NOMO-1 treated with dmso at 0.1 percent for 144 hours (cell line): ENCODE data around the gene P2RY2.

Source experiments
- DNase-seq: peaks from one replicate; lab custom pipeline; 2025; ENCODE audit not compliant: unreplicated experiment; lab: John Stamatoyannopoulos, UW

The P2RY2 gene

DNA sequence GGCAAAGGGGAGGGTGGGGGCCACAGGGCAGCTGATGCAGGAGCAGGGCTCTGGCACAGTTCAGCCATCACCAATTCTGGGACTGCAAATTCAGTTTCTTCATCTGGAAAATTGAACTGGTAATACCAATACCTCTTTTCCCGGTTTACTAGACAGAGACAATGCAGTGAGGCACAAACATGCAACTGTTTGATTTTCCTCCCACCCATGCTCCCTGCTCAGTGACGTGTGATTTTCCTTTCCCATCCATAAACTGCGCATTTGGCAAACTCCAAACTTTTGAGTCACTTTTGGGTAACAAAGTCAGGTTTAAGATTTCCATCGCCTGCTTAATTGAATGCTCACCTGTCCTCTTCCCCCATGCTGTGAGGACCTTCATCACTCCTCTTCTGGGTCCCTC, 23.2 kb downstream of the P2RY2 start:
- no peak for DNase-seq

DNA sequence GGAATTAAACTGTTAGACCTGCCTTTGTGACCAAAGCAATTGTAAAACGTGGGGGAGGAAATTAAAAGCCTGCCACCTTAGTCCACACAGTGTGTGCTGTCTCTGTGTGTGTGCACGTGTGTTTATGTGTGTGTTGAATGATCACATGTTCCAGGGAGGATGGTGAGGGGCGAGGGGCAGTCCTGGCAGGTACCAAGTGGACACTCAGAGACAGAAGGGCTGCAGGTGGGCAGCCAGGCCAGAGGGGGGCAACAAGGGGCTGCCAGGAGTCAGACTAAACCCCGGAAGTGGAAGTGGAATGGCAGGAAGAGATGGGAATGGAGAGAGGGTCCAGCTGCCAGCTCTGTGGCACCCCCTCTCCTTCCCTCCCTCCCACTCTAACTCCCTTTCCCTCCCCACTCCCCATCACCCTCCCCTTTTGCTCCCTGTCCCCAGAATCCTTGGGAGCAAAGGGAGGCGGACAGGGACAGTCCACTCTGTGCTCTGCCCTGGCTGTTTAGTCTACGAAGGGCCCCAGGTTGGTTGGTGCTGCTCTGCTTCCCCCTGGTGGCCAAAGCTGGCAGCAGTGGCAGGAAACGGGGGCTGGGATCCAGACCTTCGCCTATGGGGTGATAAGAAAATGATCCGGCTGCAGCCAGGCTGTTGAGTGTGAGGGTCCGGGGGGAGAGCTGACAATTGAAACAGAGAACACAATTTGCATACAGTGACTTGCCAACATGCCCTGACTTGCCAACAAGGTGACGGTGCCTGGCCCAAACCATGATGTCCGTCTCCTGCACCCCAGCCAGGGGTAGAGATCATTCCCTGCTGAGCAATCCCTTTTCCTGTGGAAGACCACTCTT, 24.4 kb downstream of the P2RY2 start:
- no peak for DNase-seq

DNA sequence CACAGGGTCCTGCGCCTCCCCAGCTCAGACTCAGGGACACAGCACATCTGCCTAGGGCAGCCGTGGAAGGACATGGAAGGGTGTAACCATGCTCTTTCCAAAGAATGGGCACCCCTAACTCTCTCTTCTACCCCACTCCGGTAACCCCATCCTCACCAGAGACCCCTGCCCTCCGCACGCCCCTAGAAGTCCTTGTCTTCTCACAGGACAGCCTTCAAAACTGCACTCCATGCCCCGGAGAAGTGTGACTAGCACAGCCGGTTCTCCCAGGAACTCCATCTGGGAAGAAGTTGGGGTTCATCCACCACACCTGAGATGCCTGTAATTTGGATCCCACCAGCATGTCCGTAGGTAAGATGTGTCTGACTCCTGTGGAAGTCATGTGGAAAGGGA, 25.0 kb downstream of the P2RY2 start:
- DNase-seq = no peak

DNA sequence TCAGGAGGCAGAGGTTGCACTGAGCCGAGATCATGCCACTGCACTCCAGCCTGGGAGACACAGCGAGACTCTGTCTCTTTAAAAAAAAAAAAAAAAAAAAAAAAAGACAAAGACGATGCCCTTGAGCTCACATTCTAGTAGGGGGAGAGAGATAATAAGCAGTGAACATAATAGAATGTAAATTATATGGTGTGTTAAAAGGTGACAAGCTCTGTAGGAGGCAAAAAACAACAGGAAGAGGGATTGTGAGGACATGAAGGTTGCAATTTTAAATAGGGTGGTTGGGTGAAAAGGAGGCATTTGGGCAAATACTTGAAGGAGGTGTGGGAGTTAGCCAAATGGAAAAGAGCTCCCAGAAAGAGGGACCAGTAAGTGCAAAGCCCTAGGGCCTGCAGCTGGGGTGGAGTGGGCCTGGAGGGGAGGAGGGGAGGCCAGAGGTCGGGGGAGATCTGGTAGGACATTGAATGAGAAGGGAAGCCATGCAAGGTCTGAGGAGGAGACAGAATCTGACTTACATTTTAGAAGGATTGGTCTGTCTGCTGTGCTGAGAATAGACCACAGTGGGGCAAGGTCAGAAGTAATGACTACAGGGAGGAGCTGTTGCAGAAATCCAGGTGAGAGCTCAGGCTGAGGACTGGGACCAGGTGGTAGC, 26.6 kb downstream of the P2RY2 start:
- no peak for DNase-seq

DNA sequence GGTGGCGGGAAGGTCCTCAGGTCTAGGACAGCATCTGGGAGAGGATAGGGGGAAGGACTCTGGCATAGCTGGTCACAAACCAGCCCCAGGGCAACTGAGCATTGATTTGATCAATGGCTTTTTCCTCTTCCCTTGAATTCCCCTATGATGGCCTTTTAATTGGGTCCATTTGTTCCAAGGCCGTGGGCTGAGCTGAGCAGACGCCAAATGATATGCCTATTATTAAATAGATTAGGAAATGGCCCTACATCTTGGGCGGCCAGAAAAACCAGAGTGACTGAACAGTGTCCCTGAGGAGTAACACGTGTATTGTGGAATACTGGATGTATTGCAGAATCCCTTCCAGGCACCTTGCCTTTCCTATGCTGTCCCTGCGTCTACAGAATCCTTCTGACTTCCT, 27.4 kb downstream of the P2RY2 start:
- no peak for DNase-seq

DNA sequence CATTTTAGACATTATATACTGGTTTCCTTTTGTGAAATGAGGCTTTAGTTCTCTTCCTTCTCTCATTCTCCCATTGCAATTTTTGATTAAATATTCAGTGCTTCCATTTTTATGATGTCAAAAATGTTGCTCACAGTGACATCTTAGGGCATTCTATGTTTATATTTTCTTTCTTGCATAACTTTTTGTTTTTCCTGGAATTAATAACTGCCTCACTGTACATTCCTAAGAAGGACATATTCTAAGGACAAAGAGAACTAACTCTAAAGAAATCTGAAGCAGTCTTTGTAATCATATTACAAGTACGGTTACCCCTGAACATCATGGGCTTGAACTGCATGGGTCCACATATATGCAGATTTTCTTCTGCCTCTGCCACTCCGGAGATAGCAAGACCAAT, 28.2 kb downstream of the P2RY2 start:
- no peak for DNase-seq

DNA sequence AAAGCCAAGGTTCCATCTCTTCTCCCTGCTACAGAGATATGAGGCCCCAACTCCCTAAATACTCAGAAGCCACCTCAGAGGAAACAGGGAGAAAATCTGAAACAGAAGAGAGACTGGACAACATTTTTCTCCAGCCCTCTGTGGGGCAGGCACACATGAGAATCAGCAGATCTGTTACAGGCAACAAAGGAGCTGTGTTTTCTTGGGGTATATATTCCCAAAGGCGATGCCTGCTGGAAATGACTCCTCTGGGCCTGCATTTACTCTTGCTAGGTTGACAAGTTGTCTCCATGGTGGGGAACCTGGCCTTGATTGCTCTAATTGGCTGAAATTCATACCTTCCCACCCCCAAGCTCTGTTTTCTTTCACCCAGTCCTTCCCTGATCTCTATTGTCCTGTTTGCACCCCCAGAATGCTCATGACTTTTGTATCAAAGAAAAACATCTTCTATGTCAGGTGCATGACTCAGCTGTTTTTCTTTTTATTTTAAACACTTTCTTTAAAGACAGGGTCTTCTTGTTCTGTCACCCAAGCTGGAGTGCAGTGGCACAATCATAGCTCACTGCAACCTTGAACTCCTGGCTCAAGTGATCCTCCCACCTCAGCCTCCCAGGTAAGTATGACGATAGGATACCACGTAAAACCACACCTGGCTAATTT, 30.6 kb downstream of the P2RY2 start:
- no peak for DNase-seq

DNA sequence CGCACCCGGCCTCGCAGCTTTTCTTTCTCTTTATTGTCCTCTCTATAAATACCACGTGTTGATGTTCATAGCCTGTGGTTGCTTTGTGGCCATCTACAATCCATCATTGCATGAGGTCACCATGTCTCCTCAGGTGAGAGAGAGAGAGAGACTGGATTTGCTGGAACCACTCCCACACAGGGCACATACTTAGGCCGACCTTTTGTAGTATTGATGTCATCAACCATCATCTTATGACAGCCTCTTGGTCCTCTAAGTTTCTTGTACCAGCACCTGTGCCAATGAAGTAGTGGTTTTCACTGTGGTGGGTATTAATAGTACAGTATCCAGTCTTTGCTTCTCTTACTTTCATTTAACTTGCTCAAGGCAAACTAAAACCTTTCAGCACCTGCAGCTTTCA, 31.2 kb downstream of the P2RY2 start:
- DNase-seq = no peak

DNA sequence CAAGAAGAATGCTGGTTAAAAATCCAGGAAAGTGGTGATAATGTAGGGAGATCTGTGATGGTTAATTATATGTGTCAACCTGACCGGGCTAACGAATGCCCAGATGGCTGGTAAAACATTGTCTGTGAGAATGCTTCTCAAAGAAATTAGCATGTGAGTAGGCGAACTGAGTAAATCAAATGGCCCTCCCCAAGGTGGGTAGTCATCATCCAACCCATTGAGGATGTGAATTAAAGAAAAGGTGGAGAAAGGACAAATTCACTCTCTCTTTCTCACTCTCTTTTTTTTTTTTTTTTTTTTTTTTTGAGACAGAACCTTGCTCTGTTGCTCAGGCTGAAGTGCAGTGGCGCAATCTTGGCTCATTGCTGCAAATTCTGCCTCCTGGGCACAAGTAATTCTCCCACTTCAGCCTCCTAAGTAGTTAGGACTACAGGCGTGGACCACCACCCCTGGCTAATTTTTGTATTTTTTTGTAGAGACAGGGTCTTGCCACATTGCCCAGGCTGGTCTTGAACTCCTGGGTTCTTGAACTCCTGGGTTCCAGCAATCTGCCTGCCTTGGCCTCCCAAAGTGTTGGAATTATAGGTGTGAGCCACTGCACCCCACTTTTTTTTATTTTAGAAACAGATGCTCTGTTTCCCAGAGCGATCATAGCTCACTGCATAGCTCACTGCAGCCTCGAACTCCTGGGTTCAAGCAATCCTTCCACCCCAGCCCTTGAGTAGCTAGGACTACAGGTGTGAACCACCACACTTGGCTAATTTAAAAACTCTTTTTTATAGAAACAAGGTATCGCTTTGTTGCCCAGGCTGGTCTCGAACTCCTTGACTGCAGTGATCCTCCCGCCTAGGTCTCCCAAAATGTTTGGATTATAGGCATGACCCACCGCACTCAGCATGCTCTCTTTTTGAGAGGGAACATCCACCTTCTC, 32.0 kb downstream of the P2RY2 start:
- peak; percentile 27 for DNase-seq

DNA sequence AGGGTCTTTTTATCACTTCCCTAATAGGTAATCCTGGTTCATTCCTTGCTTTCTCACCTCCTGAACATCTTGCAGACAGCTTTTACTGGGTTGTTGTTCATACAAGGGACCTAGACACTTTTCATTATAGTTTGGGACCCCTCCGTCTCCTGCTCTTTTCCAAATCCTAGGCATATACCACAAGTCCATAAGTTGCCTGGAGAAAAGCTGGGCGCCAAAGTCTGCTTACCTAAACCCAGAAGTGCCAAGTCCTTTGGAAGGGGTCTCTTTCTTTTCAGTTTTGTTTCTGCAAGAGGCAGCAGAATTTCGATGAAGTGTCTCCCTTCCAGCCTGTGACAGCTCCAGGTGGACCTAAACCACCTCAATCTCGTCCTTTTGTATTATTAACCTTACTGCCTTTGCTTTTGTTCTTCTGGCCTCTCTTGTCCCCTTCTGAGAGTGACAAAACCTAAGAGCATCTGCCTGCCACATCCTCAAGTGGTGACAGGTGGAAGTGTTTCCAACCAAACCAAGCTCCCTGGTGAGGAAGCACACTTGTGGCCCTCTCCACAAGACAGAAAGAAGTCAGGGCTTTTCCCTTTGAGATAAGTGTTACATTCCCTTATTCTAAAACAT, 34.6 kb downstream of the P2RY2 start:
- no peak for DNase-seq

DNA sequence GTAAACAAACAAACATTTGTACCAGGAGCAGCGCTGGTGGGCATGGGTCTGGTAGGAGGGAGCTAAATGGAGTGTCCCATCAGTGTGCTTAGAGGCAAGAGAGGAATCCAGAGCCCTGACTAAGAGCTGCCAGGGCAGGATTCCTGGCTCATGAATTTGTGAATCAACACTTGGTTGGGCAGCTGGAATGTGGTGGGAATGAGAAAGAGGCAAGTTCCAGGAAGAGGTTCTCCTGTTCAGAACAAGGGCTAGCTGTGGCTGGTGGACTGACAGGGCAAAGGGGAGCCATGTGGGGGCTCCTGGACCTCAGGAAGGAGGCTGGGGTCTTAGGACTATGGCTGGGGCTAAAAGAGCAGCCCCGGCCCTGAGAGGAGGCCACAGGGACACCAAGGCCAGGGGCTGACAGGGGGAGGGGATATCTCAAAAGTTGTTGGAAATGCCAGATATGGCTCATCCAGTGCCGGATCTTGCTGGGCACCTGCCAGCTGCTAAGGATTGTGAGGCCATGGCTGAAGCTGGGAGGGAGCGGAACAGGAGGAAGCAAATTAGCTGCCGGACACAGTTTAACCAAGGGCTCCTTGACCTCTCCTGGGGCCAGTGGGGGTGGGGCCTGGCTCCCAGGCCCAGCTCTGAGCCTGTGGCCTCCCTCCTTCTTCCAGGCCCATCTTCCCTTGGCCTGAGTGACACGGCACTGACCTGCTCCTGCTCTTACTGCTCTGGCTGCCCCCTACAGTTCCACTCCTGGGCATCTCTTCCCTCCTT, 39.4 kb downstream of the P2RY2 start:
- DNase-seq = no peak

DNA sequence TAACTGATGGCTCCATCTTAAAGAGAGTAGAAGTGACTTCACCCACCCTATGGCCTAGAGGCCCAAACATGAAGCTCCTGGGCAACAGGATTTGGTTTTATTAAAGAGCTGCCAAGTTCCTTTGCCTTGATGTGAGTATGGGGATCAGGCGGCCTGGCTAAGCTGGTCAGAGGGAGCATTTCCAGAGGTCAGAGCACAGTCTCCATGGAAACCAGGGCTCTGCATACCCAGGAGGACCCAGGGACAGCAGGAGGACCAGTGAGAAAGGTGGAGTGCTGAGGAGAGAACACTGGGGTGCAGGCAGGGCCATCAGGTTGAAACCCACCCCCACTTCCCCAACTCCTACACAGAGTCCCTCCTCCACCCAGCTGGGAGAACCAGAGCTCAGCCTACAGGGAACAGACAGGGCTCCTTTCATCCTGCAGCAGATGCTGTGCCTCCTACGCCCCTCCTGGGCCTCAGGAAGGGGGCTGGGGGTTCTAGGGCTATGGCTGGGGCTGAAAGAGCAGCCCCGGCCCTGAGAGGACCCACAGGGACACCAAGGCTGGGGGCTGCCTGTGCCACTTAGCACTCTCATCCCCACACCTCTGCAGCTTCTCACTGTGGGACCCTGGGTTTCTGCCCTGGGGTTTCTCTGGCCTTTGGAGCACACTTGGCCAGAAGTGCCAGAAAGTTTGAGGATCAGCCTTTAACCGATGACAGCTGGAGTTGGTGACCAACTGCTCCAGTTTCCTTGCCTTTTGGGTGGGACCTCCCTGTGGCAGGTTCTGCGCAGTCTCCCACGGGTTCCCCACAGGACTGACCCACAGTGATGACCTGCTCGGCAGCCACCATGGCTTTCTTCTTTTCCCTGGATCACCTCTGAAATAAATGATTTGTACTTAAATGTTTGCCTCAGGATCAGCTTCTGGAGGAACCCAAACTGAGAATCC, 40.3 kb downstream of the P2RY2 start:
- no peak for DNase-seq

DNA sequence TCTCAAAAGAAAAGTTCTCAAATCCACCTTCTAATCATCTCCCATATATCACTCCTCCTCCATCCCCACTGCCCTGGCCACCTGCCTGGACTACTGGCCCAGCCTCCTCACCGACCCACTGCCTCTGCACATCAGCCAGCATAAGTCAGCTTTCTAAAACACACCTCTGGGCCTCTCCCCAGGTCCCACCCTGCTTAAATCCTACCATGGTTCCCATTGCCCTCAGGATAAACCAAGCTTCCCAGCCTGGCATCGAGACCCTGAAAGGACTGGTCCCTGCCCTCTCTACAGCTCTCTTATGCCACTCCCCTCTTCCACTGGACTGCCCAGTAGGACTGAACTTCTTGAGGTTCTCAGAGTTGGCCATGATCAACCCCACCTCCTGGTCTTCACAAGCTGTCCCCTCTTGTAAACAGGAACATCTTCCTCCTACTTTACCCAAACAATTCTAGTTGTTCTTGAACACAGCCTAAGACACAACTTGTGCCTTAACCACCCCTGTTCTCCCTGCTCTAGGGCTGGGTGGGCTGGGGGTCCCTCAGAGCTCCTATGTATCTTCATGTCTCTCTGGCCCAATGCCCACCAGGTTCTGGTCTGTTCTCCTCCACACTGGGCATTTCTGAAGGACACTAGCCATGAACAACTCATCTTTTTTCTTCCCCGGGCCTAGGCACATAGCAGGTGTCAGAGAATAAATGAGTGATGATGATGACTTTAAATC, 41.5 kb downstream of the P2RY2 start:
- DNase-seq = no peak

DNA sequence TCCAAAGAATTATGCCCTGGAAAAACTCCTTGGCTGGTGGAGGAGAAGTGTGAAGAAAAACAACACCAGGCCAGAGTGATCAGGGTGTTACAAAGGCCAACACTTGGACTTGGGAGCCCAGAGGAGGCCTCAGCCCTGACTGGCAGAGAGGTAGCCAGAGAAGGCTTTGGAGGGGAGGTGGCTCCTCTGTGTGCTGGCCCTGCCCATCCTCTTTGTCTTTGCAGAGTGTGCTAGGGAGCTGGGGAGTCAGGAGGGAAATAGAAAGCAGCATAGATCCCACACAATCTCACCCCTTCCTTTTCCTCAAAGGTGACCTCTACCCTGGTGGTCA, 42.0 kb downstream of the P2RY2 start:
- no peak for DNase-seq

DNA sequence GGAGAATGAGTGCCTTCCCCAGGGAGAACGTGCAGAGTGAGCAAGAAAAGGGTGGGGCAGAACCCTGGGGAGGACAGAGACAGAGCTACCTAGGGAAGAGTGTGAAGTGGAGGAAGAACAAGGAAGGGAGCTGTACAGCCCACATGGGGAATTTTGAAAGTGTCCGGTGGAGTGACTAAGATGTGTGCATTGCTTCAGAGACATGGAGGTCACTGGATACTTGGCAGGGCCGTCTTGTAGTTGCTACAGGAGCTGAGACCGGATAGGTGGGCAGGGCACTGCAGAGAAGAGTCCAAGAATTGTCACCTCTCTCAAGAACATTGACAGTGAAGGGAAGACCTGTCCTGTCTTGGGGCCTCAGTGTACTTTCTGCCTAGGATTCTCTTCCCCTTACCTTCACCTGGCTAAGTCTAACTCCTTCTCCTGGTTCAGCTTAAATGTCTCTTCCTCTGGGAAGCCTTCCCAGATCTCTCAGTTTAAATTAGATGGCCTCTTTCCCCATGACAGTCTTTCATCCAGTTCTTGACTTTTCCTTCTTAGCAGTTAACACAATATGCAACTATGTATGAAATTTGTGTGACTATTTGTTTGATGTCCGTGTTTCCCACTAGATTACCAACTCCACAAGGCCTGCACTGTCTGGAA, 44.9 kb downstream of the P2RY2 start:
- DNase-seq = no peak

DNA sequence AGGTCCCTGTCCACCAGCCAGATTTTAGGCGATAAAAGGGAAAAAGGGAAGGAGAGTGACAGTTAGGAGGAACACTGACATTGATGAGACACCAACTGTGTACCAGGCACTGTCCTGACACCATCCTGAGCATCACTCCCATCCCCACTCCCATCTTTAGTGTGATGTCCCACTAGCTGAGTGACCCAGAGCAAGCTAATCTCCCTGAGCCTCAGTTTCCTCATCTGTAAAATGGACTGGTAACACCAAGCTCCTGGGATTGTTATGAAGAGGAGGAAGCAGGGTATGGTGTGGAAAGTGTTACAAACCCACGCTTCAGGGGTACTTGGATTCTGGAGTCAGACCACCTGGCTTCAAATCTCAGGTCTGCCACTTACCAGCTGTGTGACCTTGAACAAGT, 45.6 kb downstream of the P2RY2 start:
- DNase-seq = no peak

DNA sequence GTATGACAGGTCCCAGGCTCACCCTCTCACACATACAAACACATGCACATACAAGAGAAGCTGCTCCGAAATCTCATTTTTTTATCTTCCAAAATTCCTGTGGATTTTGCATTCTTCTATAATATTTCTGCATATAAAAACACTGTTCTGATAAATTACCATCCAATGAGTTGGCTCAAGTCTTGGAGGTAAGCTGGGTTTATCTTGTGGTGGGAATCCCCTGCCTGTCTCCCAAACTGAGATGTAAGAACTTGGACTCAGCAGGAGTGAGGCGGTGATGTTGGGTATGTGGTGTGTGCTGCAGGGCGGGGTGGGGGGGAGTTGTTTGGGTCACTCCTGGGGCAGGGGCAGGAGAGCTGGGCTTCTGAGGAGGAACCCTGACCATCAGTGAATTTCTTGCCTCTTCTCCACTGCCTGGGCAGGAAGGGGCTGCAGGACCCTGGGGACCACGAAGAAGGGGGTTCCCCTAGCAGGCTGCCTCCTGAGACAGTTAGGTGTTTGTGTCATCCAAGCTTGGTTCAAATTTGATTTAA, 47.3 kb downstream of the P2RY2 start:
- DNase-seq = no peak
